HepG2 (cell line): Measurements from ENCODE around the gene ZNF212. TPM values are rescaled to one million over a fixed set of nuclear protein-coding genes. Genes with fewer than 3 reads are reported as not detected.
A peak's percentile ranks its signal among the peaks of the same experiment; 100 is the strongest.

Experiments used
- ARHGAP35 ChIP-seq: sonication (generic); formaldehyde crosslinking; IDR thresholded peaks from 2 replicates; pipeline ENCODE4 v1.9.0; 2022; ENCODE audit warnings: mild to moderate bottlenecking, inconsistent platforms, moderate library complexity, missing genetic modification reagents, borderline replicate concordance
- GATA4 ChIP-seq: sonication (generic); IDR thresholded peaks from 2 replicates; pipeline ENCODE4 v1.6.1; 2016; ENCODE audit warnings: antibody characterized with exemption, low read depth, borderline replicate concordance
- HOXA9 ChIP-seq: sonication (generic); formaldehyde crosslinking; IDR thresholded peaks from 2 replicates; pipeline ENCODE4 v1.8.1; 2022; ENCODE audit warnings: missing genetic modification reagents, mild to moderate bottlenecking, moderate library complexity, borderline replicate concordance
- HOXD1 ChIP-seq: sonication (generic); formaldehyde crosslinking; IDR thresholded peaks from 2 replicates; pipeline ENCODE4 v1.5.0; 2020; ENCODE audit warnings: missing genetic modification reagents
- KDM4B ChIP-seq: sonication (generic); formaldehyde crosslinking; IDR thresholded peaks from 2 replicates; pipeline ENCODE4 v1.4.0; 2020; ENCODE audit warnings: missing genetic modification reagents
- KDM5B ChIP-seq: sonication (generic); formaldehyde crosslinking; IDR thresholded peaks from 2 replicates; pipeline ENCODE4 v1.4.0; 2020; ENCODE audit warnings: missing genetic modification reagents, mild to moderate bottlenecking, borderline replicate concordance
- KMT2A ChIP-seq: sonication (generic); formaldehyde crosslinking; IDR thresholded peaks from 2 replicates; pipeline ENCODE4 v1.4.0; 2020; ENCODE audit warnings: missing genetic modification reagents
- KMT2B ChIP-seq: IDR thresholded peaks from 2 replicates; pipeline ENCODE4 v1.6.1; 2016; ENCODE audit warnings: missing genetic modification reagents, missing compliant biosample characterization
- MBNL3 ChIP-seq: fragments of 250-450 bp; sonication (Bioruptor Pico); conservative IDR thresholded peaks from 2 replicates; pipeline ENCODE4 v1.8.0; 2022; ENCODE audit warnings: mild to moderate bottlenecking, inconsistent platforms
- MEIS1 ChIP-seq: sonication (generic); formaldehyde crosslinking; IDR thresholded peaks from 2 replicates; pipeline ENCODE4 v1.9.0; 2021; ENCODE audit warnings: mild to moderate bottlenecking, missing genetic modification reagents, moderate library complexity, borderline replicate concordance
- NR2C2 ChIP-seq: sonication (generic); formaldehyde crosslinking; IDR thresholded peaks from 2 replicates; pipeline ENCODE4 v1.4.0; 2020; ENCODE audit warnings: missing genetic modification reagents, mild to moderate bottlenecking, moderate library complexity, borderline replicate concordance
- NR2F2 ChIP-seq: IDR thresholded peaks from 2 replicates; pipeline ENCODE4 v1.6.1; 2012; ENCODE audit warnings: low read depth, inconsistent platforms, borderline replicate concordance
- SKI ChIP-seq: fragments of 450-650 bp; IDR thresholded peaks from one replicate; pipeline ENCODE4 v1.6.1; 2018; ENCODE audit warnings: mild to moderate bottlenecking; ENCODE audit not compliant: partially characterized antibody
- ZNF121 ChIP-seq: sonication (generic); formaldehyde crosslinking; IDR thresholded peaks from 2 replicates; pipeline ENCODE4 v1.5.0; 2020; ENCODE audit warnings: mild to moderate bottlenecking, missing genetic modification reagents
- ZNF138 ChIP-seq: sonication (generic); formaldehyde crosslinking; IDR thresholded peaks from 2 replicates; pipeline ENCODE4 v1.5.0; 2020; ENCODE audit warnings: mild to moderate bottlenecking, low read depth, missing genetic modification reagents
- ZNF546 ChIP-seq: sonication (generic); formaldehyde crosslinking; conservative IDR thresholded peaks from 2 replicates; pipeline ENCODE4 v1.8.1; 2023; ENCODE audit warnings: mild to moderate bottlenecking, missing genetic modification reagents
- ZNF605 ChIP-seq: sonication (generic); formaldehyde crosslinking; IDR thresholded peaks from 2 replicates; pipeline ENCODE4 v1.8.0; 2022; ENCODE audit warnings: mild to moderate bottlenecking, missing genetic modification reagents
- ZNF616 ChIP-seq: sonication (generic); formaldehyde crosslinking; IDR thresholded peaks from 2 replicates; pipeline ENCODE4 v1.5.0; 2020; ENCODE audit warnings: low read depth, mild to moderate bottlenecking, missing genetic modification reagents
- ZNF703 ChIP-seq: sonication (generic); formaldehyde crosslinking; IDR thresholded peaks from 2 replicates; pipeline ENCODE4 v1.5.1; 2020; ENCODE audit warnings: missing genetic modification reagents, mild to moderate bottlenecking, moderate library complexity, borderline replicate concordance
- ZNF720 ChIP-seq: sonication (generic); formaldehyde crosslinking; IDR thresholded peaks from 2 replicates; pipeline ENCODE4 v1.4.0; 2020; ENCODE audit warnings: missing genetic modification reagents
- ZNF816 ChIP-seq: sonication (generic); formaldehyde crosslinking; IDR thresholded peaks from 2 replicates; pipeline ENCODE4 v1.8.0; 2022; ENCODE audit warnings: missing genetic modification reagents, mild to moderate bottlenecking, borderline replicate concordance
- ZSCAN12 ChIP-seq: sonication (generic); formaldehyde crosslinking; IDR thresholded peaks from 2 replicates; pipeline ENCODE4 v1.9.0; 2021; ENCODE audit warnings: mild to moderate bottlenecking, missing genetic modification reagents
- polyA plus RNA-seq, 8 experiments: library from polyadenylated mRNA; depleted of rRNA in 3 of 8; stranded (reverse) in 7 of 8; unstranded in 1 of 8; fragments of >200 nt; fragmentation: Illumina TruSeq in 4 of 8; extraction: Trizol in 4 of 8; gene quantifications; 2 replicates each; pipeline versions ENCODE4 v1.2.1 to v1.2.3, GENCODE V29; 2011 to 2016; ENCODE audit warnings: low read depth in 4 of 8, missing spikeins in 1 of 8, mixed read lengths in 1 of 8; ENCODE audit not compliant: insufficient read depth in 1 of 8
- total RNA-seq, 5 experiments: library from RNA; depleted of rRNA; stranded (reverse); fragments of >200 nt; fragmentation: Illumina TruSeq; extraction: Trizol; gene quantifications; 2 replicates each; pipeline ENCODE4 v1.2.3, GENCODE V29; 2016; ENCODE audit warnings: low read depth in 1 of 5
- TF ChIP-seq, protein P1 (sequence below): sonication (generic); formaldehyde crosslinking; IDR thresholded peaks from 2 replicates; pipeline ENCODE4 v1.8.0; 2022; ENCODE audit warnings: mild to moderate bottlenecking, missing genetic modification reagents
- TF ChIP-seq, protein P2 (sequence below): IDR thresholded peaks from 2 replicates; pipeline ENCODE4 v1.6.1; 2012; ENCODE audit warnings: inconsistent platforms
- TF ChIP-seq, protein P3 (sequence below): sonication (generic); formaldehyde crosslinking; conservative IDR thresholded peaks from 2 replicates; pipeline ENCODE4 v1.4.0; 2020; ENCODE audit warnings: missing genetic modification reagents

The ZNF212 gene
- total and polyA plus RNA-seq, 2 of the 13 experiments (the other 11 are each of a cell fraction or from before 2014, with no cell fraction given): 2.6 to 3.8 TPM

DNA sequence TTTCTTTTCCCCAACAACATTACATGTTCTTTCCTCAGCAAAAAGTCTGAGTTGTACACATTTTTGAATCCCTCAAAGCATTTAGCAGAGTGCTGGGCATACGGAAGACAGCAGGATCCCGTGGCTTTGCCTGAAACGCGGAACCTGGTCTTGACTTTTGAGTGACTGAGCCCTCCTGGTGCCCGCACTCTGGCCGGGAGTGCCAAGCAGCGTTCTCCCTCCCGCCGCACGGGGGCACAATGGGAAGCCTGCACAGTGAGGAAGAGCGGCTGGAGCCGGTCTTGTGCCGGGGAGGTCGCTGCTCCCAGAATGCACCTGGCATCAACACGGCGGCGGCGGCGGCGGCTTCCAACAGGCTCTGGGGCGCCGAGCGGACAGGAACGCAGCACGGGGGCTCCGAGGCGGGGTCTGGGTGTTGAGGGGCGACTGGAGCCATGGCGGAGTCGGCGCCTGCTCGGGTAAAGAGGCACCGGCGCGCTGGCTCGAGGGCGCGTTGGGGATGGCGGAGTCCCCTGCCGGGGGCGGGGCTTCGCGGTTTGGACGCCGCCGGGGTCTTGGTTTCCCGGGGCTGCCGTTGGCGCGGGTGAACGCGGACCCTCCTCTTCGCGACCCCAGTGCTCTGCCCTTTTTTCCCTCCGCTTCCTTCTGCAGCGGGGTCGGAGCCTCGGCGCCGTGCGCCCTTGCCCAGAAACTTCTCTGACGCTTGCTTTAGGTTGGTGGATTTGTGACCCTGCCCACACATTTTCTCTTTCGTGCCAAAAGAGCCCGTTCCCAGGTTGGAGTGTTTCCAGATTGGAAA, at the start of gene ZNF212 (continued):
- TF ChIP-seq ARHGAP35 (CRISPR knock-in tag) (peak; percentile 71; the same call in 1 of the 2 replicates), ZSCAN12 (CRISPR knock-in tag) (0 out of 2 replicates have a peak, but pooled peaks have one; percentile 37), KMT2B (peak; percentile 100), ZNF703 (CRISPR knock-in tag) (no peak), ZNF720 (no peak), KDM4B (peak; percentile 88; the same call in 1 of the 2 replicates), MEIS1 (CRISPR knock-in tag) (peak; percentile 92; the same call in 1 of the 2 replicates), ZNF816 (CRISPR knock-in tag) (peak; percentile 39; the same call in 1 of the 2 replicates), GATA4 (0 out of 2 replicates have a peak, but pooled peaks have one; percentile 34), HOXD1 (CRISPR knock-in tag) (no peak), ZNF121 (CRISPR knock-in tag) (no peak), NR2F2 (peak; percentile 46; the same call in 1 of the 2 replicates), MBNL3 (CRISPR knock-in tag) (no peak), ZNF546 (CRISPR knock-in tag) (no peak; the same call in 1 of the 2 replicates), ZNF605 (CRISPR knock-in tag) (no peak), ZNF616 (CRISPR knock-in tag) (no peak), KDM5B (CRISPR knock-in tag) (peak; percentile 88; the same call in 1 of the 2 replicates), HOXA9 (CRISPR knock-in tag) (no peak), ZNF138 (CRISPR knock-in tag) (peak; percentile 78; the same call in 1 of the 2 replicates), SKI (peak; percentile 39), NR2C2 (peak; percentile 92), KMT2A (CRISPR knock-in tag) (peak; percentile 96)
- TF ChIP-seq, protein P1, sequence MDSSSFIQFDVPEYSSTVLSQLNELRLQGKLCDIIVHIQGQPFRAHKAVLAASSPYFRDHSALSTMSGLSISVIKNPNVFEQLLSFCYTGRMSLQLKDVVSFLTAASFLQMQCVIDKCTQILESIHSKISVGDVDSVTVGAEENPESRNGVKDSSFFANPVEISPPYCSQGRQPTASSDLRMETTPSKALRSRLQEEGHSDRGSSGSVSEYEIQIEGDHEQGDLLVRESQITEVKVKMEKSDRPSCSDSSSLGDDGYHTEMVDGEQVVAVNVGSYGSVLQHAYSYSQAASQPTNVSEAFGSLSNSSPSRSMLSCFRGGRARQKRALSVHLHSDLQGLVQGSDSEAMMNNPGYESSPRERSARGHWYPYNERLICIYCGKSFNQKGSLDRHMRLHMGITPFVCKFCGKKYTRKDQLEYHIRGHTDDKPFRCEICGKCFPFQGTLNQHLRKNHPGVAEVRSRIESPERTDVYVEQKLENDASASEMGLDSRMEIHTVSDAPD: no peak
- TF ChIP-seq, protein P2, sequence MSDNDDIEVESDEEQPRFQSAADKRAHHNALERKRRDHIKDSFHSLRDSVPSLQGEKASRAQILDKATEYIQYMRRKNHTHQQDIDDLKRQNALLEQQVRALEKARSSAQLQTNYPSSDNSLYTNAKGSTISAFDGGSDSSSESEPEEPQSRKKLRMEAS: peak; percentile 83
- TF ChIP-seq, protein P3, sequence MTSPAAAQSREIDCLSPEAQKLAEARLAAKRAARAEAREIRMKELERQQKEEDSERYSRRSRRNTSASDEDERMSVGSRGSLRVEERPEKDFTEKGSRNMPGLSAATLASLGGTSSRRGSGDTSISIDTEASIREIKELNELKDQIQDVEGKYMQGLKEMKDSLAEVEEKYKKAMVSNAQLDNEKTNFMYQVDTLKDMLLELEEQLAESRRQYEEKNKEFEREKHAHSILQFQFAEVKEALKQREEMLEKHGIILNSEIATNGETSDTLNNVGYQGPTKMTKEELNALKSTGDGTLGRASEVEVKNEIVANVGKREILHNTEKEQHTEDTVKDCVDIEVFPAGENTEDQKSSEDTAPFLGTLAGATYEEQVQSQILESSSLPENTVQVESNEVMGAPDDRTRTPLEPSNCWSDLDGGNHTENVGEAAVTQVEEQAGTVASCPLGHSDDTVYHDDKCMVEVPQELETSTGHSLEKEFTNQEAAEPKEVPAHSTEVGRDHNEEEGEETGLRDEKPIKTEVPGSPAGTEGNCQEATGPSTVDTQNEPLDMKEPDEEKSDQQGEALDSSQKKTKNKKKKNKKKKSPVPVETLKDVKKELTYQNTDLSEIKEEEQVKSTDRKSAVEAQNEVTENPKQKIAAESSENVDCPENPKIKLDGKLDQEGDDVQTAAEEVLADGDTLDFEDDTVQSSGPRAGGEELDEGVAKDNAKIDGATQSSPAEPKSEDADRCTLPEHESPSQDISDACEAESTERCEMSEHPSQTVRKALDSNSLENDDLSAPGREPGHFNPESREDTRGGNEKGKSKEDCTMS (CRISPR knock-in tag): no peak
